OCI-LY7 (cell line): ENCODE results near the gene HMCN1.

ENCODE experiments used
- CTCF ChIP-seq: fragments of 200-600 bp; sonication (generic); conservative IDR thresholded peaks from 2 replicates; pipeline ENCODE4 v1.5.1; 2014; ENCODE audit warnings: mild to moderate bottlenecking, antibody characterized with exemption, low read length, moderate library complexity, mixed read lengths
- EZH2phosphoT487 ChIP-seq: fragments of 200-600 bp; sonication (generic); IDR thresholded peaks from 2 replicates; pipeline ENCODE4 v1.6.1; 2018; ENCODE audit warnings: low read depth, borderline replicate concordance, mild to moderate bottlenecking, mixed run types, antibody characterized with exemption, low read length, moderate library complexity, mixed read lengths

- TF ChIP-seq CTCF (no peak), EZH2phosphoT487 (no peak)
Observed at GRCh38 chr1:186202776-186203175, 468.6 kb downstream of the HMCN1 start.
